Activated CD8-positive, alpha-beta memory T cell treated with anti-CD3 and anti-CD28 coated beads, Interleukin-2, amount 50 U/mL, for 24 hours (primary cell): Measurements from ENCODE around the gene NANOS2.
"Not testable (repeated sequence)": the region's sequence is repeated elsewhere in the genome, so short reads cannot be mapped to it uniquely, and the experiment has no call there.

Experiments
- DNase-seq: peaks from one replicate; pipeline ENCODE4 v3.0.0-alpha.2; 2020; ENCODE audit errors: extremely low read depth

NANOS2 gene

GRCh38 chr19:45927565-45928261 is 13.1 kb upstream of the NANOS2 start:
- peak; percentile 73 for DNase-seq

- DNase-seq = no peak
Measured at GRCh38 chr19:45924891-45925447, 10.4 kb upstream of the NANOS2 start.

GRCh38 chr19:45922281-45922680 is 7.7 kb upstream of the NANOS2 start:
- DNase-seq = no peak

GRCh38 chr19:45920458-45920857 is 5.9 kb upstream of the NANOS2 start:
- no peak for DNase-seq

DNA sequence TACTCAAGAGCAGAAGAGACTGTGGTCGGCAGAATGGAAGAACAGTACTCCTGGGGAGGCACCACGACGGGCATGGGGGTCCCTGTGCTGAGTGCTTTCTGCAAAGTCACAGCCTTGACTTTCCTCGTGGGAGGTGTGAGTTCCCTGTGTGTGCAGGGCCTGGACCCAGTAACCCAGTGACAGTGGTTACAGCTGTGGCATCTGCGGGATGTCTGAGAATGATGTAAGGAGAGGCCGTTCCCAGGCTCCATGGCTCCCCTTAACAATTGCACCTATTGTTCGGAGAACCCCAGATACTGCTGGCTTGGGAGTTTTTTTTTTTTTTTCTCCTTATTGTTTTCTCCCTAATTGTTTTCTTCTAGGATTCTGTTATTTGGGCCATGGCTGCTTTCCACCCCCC is 5.1 kb upstream of the NANOS2 start:
- DNase-seq = no peak

DNA sequence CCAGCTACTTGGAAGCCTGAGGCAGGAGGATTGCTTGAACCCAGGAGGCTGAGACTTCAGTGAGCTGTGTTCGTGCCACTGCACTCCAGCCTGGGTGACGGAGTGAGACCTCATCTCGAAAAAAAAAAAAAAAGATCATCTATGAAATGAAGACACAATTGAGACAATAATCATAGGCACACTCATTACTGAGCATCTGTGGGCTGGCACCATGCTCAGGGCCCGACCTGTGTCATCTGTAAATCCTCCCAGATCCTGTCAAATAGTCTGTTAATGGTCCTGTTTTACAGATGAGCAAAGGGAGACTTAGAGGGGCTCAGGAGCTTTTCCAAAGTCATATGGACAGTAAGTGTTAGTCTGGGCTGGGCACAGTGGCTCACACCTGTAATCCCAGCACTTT is 4.1 kb upstream of the NANOS2 start:
- no peak for DNase-seq

DNA sequence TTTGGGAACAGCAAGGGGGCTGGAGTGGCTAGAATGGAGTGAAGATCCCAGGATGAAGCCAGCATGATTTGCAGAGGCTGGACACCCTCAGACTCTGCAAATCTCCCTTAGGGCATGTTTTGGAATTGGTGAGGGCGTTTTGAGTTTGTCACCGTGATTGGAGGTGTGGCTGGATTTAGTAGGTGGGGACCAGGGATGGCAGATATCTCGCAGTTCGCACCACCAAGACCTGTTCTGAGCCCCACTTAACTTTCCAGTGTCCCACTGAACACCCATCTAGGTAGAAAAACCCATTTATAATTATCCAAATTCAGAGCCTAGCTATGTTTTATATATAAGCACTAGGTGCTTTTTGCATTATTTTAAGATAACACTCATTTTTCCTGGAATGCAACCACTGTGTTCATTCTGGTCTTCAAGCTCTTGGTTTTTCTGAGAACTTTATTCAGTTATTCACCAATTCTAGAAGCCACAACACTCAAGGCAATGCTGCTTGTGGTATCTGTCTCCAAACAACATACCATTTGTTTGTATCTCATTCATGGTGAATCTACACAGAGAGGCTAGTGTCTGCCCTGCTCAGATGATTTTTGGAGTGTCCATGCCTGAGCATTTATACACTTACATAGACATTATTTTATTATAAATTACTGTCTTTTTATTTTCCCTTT is 3.0 kb upstream of the NANOS2 start:
- DNase-seq = no peak

- DNase-seq = no peak
Measured at GRCh38 chr19:45911291-45911690, 3.3 kb downstream of the NANOS2 start.

DNA sequence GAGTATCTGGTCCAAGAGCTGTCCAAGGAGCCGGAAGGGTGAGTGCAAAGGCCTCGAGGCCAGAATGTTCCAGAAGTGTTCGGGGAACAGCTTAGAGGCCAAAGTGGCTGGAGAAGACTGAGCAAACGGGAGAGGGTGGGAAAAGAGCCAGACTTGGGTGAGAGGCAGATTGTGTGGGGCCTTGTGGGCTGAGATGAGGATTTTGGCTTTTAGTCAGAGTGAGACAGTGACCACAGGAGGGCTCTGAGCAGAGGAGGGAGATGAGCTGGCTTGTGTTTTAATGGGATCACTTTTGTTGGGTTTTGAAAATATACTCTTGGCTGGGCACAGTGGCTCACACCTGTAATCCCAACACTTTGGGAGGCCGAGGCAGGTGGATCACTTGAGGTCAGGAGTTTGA is 5.6 kb downstream of the NANOS2 start:
- no peak for DNase-seq

DNA sequence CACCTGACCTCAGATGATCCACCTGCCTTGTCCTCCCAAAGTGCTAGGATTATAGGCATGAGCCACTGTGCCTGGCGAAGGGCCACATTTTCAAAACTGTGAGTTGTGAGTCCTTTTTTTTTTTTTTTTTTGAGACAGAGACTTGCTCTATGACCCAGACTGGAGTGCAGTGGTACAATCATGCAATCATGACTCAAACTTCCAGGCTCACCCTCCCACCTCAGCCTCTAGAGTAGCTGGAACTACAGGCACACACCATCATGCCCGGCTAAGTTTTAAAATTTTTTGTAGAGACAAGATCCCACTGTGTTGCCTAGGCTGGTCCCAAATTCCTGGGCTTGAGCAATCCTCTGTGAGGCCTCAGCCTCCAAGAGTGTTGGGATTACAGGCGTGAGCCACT is 8.4 kb downstream of the NANOS2 start:
- no peak for DNase-seq

DNA sequence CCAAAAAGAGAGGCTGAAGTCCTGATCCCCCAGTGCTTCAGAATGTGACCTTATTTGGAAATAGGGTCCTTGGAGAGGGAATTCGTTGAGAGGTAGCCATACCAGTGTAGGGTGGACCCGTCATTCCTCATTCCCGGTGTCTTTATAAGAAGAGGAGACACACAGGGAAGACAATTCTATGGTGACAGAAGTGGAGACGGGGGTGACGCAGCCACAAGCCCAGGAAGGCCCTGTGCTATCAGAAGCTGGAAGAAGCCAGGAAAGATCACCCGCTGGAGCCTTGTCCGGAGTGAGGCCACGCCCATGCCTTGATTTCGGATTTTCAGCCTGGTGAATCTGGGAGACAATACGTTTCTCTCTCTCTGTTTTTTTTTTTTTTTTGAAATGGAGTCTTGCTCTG is 9.6 kb downstream of the NANOS2 start:
- no peak for DNase-seq

GRCh38 chr19:45902651-45903625 is 11.6 kb downstream of the NANOS2 start:
- peak; percentile 97 for DNase-seq

DNA sequence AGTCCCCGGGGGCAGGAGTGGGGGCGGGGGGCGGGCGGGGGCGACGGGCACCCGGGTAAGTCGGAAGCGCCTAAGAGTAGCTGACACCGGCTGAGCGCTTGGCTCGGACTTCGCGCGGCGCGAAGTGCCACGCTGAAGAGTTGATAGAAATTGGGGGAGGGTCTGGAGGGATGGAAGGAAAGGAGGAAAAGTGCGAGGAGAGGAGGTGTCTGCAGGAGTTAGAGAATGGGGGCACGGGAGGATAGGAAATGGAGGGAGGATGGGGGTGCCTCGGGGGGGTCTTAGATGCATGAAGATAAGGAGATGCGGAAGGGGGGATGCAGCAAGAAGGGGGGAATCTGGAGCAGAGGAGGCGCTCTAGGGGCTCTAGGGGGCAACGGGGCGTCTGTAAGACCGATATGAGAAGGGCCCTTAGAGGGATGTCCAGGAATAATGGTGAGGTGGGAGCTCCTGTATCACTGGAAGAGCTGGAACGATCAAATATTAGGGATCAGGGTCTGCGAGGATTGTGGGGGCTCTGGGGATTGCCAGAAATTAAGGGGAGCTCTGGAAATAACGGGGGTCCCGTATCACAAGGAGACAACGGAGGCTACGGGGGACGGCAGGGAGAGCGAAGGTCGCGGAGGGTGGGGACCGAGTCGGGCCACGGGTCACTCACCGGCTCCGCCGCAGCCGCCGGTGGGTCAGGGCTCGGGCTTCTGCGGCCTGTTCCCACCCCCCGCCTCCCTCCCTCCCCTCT is 12.5 kb downstream of the NANOS2 start, which contains the start of gene MYPOP:
Gene MYPOP (minus strand): TSS at position 702 of the 739 bp plus-strand sequence. CDS start 840 bp downstream, outside the sequence.
- DNase-seq = no peak

- DNase-seq = no peak
Measured at GRCh38 chr19:45901432-45901911, 13.1 kb downstream of the NANOS2 start.

DNA sequence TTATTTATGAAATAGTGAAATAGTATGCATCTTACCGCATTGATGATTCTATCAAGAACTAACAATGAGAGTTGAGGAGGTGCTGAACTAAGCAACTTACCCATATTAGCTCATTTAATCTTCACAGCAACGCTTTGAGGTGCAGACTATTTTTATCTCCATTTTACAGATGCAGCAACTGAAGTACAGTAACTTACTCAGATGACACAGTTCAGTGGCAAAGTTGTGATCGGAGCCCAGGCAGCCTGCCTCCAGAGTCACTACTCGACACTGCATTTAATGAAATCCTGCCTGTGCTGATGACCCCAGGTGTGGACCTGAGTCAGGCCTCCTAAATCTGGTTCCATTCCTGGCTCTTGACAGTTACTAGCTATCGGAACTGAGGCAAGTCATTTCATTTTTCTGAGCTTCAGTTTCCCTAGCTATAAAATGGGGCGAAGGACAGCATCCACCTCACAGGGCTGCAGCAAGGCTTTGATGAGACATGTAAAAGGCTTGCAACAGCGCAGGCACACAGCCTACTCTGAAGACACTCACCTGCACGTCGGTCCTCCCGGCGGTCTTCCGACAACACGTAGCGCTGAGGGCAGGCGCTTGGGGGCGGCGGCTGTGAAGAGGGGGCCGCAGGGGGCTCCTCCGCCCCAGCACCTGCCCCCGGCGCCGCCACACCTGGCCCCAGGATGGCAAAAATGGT is 13.7 kb downstream of the NANOS2 start:
- DNase-seq = no peak

DNA sequence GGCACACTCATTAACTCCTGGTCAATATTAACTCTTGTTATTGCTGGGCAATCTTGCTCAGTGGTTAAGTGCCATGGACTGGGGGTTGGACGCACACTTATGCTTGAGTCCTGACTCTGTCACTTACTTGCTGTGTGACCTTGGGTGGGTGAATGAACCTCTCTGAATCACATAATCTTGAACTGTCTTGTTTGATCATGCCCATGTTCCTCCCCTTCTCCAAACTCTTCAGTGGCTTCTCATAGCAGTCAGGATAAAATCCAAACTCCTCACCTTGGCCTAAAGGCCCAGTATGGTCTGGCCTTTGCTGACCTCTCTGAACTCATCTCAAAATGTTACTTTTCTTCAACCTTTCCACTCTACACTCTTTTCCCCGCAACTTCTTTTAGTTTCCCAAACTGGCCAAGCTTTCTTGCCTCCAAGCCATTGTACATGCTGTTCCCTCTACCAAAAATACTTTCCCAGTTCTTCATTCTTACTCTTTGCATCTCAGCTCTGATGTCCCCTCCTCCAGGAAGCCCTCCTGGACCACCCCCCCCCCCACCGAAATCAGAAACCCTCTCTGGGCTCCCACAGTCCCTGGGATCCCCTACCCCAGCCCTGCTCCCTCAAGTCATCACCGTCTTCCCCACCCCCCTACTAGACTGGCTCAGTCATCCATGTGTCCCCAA is 14.5 kb downstream of the NANOS2 start:
- no peak for DNase-seq

- DNase-seq = no peak
Measured at GRCh38 chr19:45899253-45899652, 15.3 kb downstream of the NANOS2 start.

DNA sequence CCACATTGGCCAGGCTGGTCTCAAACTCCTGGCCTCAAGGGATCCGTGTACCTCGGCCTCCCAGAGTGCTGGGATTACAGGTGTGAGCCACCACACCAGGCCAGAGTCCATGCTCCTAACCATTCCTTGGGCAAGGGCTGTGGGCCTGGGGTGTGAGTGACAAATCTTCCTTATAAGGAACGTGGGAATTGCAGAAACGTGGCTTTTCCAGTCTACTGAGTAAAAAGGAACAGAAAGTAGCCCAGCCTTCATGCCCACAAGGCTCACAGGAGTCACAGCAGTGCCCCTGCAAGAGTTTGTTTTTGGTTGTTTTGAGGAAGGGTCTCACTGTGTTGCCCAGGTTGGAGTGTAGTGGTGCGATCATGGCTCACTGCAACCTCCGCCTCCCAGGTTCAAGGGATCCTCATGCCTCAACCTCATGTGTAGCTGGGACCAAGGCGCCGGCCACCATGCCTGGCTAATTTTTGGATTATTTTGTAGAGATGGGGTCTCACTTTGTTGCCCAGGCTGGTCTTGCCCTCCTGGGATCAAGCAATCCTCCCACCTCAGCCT is 17.2 kb downstream of the NANOS2 start:
- no peak for DNase-seq

DNA sequence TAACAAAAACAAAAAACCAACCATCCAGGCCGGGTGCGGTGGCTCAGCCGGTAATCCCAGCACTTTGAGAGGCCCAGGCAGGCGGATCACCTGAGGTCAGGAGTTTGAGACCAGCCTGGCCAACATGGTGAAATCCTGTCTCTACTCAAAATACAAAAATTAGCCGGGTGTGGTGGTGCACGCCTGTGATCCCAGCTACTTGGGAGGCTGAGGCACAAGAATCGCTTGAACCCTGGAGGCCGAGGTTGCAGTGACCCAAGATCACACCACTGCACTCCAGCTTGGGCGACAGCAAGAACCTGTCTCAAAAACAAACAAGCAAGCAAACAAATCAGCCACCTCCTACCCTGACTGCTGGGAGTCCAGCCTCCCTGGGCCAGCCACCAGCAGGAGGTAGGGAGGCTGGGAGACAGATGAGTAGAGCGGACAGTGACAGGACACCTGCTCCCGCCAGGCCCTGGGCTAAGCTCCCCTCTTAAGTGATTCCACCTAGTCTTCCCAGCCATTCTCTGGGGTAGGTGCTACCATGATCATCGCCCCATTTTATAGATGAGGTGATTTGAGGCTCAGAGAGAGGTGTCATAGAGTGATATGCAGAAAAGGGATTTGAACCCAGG is 18.5 kb downstream of the NANOS2 start:
- DNase-seq = not testable (repeated sequence)
